HG03378 (cell line): ENCODE measurements around the gene MYMX.

ENCODE experiments used
- ATAC-seq: cut with Tn5 transposase; IDR thresholded peaks from one replicate; pipeline ENCODE4 v1.9.1; 2021; ENCODE audit warnings: mild to moderate bottlenecking, moderate library complexity; ENCODE audit not compliant: unreplicated experiment

The MYMX gene

DNA sequence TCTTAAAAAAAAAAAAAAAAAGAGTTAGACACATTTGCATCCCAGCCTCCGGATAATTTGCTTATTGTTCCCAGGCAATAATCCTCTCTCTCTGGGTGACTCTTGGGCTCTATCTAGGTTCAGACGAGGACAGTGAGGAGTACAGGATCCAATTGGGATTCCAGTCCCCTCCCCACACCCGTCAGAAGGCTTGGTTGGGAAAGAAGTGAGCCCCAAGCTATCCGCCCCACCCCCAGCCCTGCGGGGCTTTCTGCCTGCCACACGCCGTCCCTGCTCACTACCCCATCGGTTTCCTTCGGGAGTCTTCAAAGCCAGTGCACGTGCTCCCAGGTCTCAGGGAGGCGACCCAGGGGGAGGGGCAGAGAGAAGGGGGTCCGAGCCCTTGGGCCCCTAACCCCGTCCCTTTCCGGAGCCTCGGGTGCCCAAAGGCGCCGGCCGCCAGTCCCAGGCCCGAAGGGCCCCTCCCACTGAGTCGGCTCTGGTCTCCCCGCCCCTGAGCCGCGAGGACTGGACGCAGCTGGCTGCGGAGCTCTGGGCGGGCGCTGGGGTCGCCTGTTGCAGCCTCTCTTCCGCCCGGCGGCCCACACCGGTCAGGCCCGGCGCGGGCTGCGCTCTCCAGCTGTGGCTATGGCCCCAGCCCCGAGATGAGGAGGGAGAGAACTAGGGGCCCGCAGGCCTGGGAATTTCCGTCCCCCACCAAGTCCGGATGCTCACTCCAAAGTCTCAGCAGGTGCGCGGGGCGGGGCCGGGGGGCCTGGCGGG, 2.5 kb downstream of the MYMX start:
- ATAC-seq = no peak

DNA sequence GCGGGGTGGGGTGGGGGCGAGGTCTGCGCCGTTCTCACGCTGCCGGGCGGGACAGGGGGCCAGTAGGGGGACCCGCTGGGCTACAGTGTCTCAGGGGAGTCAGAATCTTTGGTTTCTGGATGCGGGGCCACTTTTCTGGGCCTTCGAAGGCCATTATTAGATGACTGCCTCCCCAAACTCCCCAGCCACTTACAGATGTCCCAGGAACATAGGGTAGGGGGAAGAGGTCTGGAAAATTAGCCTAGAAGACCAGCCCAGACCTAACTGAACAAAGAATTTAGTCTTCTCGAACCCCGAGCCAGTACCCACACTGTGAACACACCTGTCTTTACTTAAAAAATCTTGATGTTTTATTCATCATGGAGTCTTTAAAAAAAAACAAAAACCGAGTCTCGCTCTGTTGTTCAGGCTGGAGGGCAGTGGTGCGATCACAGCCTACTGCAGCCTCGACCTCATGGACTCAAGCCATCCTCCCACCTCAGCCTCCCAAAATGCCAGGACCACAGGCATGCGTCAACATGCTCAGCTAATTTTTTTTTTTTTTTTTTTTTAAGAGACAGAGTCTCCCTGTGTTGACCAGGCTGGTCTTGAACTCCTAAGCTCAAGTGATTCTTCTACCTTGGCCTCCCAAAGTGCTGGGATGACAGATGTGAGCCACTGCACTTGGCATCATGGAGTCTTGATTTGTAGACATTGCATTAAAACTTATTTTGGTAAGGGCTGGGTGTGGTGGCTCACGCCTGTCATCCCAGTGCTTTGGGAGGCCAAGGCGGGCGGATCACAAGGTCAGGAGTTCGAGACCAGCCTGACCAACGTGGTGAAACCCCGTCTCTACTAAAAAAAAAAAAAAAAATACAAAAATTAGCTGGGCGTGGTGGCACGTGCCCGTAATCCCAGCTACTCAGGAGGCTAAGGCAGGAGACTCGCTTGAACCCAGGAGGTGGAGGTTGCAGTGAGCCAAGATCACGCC, 3.4 kb downstream of the MYMX start:
- no peak for ATAC-seq

DNA sequence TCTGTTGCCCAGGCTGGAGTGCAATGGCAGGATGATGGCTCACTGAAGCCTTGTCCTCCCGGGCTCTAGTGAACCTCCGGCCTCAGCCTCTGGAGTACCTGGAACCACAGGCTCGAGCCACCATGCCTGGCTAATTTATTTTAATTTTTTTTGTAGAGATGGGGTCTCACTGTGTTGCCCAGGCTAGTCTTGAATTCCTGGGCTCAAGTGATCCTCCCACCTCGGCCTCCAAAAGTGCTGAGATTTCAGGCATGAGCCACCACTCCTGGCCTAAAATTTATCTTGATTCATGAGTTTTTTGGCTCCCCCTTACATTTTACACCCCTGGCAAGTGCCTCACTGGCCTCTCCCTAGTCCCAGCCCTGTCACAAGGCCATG, 4.2 kb downstream of the MYMX start:
- ATAC-seq = no peak

DNA sequence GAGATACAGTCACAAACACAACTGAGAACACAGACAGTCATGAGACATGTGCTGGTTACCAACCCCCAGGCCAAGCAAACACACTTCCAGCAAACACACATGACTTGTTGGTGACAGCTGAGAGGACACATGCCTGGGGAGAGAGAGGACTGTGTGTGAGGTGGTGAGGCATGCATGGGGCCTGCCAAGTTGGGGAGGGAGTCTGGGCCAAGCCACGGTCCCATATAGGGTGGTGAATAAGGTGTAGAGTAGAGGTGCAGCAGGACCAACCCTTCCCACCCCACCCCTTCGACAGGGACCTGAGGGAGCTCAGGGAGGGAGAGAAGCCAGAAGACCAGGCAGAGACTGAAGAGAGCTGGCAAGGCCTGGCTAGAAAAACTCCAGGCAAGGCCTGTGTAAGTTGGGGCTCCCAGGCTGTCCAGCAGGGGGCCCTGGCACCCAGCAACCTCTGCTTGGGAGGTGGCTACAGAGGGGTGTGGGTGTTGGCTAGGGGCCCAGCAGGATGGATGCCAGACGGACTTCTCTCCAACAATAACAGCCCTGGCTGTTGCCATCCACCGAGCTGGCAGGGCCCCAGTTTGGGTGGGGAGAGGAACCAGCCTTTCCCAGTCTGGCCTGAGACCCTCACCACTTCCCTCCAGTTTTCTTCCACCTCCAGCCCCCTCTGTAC, 4.7 kb downstream of the MYMX start:
- peak; percentile 35 for ATAC-seq

DNA sequence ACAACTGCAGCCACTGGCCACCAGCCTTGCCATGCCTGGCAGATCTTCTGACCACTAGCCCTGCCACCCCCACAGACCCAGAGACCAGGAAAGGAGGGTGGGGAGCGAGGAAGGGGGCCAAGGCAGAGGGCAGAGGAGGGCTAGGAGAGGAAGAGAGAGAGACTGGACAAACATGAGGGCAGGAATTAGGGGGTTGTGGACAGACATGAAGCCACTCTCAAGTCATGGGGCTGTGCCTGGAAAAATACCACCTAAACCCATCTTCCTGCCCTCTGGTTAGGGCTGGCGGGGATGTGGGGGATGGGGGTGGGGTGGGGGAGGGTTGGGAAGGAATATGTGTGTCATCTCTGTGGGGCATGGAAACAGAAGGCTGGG, 5.2 kb downstream of the MYMX start:
- no peak for ATAC-seq

DNA sequence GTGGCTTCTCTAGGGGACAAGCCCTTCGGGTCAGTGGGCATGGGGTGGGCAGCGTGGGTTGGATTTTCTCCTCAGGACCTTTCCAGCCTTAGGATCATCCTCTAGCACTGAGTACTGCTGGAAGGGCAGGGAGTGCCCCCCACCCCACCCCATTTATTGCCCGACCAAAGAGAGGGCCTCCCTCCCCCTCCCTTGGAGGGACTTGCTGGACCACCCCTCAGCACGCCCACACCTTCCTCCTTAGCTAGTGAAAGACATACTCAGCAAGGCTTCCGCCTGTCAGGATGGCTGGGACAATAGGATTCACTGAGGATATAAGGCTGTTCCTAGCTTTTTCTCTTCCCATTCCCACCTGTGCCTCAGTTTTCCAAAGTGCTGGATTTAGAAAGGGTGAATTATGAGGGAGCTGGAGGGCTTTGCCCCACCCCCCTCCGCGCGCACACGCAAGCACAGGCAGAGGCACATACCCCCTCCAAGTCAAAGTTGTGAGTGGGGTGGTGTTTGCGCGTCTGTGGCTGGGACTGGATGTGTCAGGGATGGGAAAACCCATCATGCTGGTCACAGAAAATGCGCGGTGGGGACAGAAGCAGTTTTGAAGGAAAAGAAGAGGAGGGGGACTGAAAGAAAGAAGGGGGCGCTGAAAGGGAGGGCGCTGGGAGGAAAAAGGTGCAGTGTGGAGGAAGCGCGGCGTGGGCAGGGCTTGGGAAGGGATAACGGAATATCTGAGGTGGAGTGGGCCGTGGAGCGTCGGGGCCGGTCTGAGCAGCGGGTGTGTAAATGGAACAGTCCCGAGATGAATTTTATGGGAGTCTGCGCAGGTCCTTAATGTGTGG, 6.0 kb downstream of the MYMX start:
- ATAC-seq = no peak

DNA sequence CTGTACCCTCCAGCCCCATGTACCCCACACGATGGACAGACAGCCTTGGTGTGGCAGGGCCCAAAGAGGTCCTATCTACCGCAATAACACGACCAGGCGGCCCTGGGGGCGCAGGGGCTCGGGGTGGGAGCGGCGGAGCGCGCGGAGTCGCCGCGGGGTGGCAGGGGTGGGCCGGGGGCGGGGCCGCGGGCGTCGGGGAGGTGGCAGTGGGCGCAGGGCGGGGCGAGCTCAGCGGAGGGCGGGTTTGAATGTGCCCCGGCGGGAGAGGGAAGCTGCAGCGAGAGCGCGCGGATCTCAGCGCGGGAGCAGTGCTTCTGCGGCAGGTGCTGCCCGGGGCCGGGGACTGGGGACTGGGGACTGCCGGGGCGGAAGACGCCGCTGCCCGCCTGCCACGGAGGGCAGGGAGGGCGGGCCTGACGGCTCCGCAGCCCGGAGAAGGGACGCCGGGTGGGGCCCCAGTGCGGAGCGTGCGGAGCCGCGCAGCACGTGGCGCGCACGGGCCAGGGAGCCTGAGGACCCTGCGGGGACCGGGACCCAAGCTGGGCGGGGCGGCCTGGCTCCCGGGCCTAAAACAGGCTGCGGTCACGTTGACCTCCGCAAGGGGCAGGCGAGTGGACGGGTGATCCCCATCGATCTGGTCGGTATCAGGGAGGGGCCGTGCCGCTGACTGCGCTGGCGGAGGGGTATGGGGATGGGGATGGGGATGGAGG, 6.7 kb downstream of the MYMX start, which contains the start of gene SLC29A1:
TSS of gene SLC29A1 (plus strand) at position 277 of the 710 bp plus-strand sequence. CDS start 3,719 bp downstream, outside the sequence.
- peak; percentile 33 for ATAC-seq

DNA sequence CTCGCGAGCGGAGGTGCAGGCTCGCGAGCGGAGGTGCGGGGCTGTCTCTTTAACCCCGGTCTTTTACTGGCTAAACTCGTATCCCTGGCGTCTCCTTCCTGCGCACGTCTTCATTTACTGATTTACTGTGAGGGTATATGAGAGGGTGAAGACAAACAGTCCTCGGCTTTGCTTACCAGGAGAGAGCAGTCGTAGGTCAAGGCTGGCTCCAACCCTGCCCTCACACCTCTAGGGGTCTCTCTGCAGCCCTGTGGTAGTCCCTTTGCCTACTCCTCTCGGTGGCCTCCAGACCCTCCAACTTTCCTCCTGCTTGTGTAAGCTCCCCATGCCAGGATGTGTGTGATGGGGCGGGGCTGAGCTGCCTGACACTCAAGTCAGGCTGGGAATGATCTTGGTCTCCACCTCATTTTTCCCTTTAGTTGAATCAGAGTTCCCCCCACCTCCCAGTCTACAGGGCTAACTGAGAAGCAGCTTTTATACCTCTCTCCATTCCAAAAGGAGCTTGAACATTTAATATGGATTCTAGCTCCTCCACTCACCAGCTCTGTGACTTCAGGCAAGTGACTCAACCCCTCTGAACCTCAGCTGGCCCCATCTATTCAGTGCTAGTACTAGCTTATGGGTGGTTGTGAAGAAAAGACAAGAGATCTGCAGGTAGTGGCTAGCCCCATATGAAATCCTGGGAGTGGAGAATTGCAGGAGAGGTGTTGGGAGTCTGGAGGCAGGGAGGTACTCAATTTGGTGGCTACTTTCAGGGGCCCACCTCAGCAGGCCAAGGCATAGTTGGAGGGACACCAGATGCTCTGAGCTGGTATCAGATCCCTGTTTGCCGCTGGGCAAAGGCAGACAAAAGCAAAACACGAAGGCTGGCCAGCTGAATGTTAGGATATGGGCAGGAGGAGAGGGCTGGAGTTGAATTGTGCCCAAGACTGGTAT, 7.6 kb downstream of the MYMX start:
- ATAC-seq = peak; percentile 7

DNA sequence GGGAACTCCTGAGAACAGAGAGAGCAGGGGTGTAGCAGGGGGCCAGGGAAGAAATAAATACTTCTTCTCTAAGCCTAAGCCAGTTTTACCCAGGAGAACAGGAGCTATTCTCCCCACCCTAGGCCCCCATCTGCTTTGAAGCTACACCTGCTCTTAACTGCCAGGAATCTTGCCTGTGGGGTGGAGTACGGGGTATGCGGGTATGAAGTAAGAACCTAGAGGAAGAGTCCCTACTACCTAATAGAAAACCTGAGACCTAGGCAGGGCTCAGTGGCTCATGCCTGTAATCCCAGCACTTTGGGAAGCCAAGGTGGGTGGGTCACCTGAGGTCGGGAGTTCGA, 8.2 kb downstream of the MYMX start:
- no peak for ATAC-seq

DNA sequence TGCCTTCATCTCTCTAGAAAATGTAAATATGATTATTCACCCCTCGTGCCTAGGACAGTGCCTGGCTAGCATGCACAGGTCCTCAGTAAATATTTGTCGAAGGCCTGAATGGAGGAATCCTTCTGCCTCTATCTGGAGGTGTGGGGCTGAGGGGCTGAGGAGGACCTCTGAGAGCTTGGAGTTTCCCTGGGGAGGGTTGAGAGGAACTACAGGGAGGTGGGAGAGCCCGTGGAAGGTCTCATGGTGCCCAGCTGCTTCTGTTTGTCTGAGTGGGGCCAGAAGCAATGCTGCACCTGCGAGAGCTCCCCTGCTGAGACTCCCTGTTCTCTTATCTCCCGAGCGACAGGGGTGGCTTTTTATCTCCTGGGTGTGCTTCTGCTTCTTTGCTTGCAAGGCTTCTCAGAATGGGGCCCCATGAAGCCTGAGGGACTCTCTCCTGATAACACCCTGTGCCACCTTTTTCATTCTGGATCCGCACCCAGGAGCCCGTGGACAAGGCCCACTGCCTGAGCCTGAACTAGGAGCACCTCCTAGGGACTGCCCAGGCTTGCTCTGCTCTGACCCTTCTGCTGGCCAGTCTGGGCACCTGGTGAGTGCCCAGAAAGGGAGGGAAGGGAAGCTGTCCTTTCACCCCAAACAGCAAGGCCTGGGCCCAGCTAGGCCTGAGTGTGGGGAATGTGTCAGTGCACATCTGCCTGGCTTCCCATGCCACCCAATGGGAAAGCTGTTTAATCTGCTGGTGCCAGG, 9.0 kb downstream of the MYMX start:
- no peak for ATAC-seq

DNA sequence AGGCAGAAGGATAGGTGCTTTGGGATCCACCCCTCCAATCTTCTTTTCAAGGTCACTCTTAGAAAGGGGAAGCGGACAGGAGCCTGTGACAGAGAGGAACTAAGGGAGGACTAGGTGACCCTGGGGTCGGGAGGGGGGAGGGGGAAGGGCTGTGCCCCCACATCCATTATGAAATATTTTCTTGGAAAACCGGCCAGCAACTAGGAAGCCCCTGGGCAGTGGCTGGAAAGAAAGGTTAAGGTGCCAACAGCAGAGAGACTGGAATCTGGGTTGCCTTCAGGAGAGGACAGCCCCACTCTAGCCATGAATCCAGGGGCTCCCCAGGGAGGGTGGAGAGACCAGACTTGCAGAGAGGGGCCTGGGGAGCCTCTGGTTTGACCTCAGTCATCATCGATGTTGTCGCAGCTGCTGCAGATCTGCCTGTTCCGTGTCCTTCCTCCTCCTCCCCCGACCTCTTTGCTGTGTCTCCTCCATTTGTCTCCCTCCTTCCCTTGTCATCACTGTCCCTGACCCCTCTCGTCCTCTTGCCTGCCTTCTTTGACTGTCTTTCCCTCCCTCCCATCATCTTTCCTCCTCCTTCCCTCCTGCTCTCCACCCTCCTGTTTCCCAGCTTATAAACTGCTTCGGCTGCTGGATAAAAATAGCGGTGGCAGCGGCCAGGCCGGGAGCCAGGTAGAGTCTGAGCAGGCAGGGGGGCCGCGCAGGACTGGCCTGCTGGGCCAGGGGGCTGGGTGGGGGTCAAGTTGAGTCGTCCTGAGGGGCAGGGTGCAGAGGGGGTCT, 9.8 kb downstream of the MYMX start:
- no peak for ATAC-seq

DNA sequence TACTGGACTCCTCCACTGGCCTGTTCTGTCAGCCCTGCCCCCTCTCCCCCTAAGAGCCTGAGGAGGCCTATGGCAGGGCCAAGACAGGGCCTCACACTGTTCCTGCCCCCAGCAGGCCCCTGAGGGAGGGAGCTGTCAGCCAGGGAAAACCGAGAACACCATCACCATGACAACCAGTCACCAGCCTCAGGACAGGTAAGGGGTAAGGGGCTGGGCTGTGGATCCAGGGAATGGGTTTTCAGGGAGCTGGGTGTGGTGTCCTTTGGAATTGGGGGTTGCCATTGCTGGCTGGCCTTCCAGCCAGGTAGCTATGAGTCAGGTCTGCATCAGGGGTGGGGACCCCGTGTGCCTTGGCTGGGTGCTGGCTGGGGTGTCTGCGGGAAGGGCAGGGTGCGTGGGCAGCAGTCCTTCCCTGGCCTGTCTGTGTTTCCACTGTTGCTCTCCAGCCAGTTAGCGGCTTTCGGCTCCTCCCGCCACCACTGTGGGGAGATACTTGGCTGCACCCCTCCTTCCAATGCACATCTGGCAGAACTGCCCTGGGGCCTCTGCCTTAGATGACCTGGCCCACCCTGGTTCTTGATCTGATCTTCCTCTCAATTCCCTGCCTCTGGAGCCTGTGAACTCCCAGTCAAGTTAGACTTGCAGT, 10.5 kb downstream of the MYMX start:
- no peak for ATAC-seq

DNA sequence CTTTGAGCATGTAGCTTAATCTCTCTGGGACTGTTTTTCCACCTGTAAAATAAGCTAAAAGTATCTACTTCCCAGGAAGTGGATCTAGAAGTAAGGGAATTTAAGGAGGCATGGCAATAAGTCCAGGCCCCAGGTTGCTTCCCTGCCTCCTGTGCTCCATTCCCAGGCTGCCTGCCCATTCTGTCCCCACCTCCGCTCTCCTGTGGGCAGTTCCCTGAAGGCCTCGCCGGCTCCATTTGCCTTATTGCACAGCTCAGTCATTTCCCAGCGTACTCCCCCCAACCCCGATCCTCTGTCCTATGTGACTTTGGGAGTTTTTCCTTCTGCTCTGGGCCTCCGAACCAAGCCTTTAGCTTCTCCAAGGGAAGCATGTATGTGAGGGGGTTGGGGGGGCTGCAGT, 11.3 kb downstream of the MYMX start:
- ATAC-seq = no peak

DNA sequence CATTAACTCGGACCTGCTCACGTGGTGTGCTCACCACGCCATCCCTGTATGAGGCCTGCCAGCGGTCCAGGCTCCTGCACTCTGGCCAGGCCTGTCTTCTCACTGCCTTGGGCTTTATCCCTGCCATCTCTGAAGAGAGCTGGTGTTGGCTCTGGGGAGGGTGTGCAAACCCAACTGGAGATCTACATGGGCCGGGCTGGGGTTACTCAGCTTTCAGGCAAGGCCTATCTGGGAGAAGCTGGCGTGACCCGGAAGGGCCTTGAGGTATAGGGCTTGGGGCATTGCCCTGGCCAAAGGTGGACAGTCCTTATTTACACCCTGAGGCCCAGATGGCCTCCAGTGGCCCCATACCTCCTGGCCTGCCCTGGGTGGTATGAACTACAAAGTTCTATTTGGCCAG, 11.7 kb downstream of the MYMX start:
- ATAC-seq = no peak

DNA sequence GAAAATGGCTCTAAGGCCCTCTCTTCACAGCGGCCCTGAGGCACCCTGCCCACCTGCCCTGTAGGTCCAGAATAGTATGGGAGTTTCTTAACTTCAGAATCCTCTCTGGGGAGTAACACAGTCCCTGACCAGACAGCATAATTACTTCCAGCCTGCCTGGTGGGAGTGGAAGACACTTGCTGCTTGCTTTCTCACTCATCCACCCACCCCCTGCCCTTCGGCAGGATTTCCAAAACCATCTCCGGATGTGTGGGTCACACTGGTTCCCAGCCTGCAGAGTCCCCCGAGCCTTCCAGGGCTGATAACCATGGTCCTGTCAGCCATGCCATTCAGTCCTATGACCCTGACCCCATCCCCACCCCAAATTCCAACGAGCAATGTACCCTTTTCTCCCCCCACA, 12.1 kb downstream of the MYMX start:
- ATAC-seq = no peak

DNA sequence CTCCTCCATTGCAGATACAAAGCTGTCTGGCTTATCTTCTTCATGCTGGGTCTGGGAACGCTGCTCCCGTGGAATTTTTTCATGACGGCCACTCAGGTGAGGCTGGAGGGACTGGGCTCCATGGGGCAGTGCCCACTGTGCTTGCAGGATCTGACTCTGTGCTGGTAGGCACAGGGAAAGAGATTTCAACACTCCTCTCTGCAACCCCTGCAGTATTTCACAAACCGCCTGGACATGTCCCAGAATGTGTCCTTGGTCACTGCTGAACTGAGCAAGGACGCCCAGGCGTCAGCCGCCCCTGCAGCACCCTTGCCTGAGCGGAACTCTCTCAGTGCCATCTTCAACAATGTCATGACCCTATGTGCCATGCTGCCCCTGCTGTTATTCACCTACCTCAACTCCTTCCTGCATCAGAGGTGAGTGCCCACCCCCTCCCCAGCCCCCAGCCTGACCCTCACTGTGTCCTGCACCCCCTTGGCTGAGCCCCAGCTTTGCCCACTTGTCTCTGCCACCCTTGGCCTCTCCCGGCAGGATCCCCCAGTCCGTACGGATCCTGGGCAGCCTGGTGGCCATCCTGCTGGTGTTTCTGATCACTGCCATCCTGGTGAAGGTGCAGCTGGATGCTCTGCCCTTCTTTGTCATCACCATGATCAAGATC, 12.8 kb downstream of the MYMX start:
- ATAC-seq = no peak
